GM12878 (cell line): ENCODE data around the gene PLVAP. TPM values are rescaled to one million over a fixed set of nuclear protein-coding genes. Genes with fewer than 3 reads are reported as not detected.

ENCODE experiments used
- ATAC-seq: fragments of 200-7000 bp; cut with Tn5 transposase; 3 replicates; pipeline ENCODE4 v1.9.1; 2020; ENCODE audit warnings: mild to moderate bottlenecking, moderate library complexity
- BruUV-seq: library from RNA; stranded (reverse); fragments of 400-500 nt; replicated peaks from 2 replicates; lab custom pipeline; 2021; lab: Mats Ljungman, UMichigan
- CTCF ChIA-PET: fragments of 300-600 bp; sonication (Branson Sonifier 250); formaldehyde crosslinking; extraction: SDS; loops from one replicate; lab custom pipeline; 2021; ENCODE audit warnings: inconsistent platforms; lab: Yijun Ruan, JAX
- POLR2A ChIA-PET: fragments of 350-600 bp; formaldehyde crosslinking; extraction: SDS; loops from one replicate; lab custom pipeline; 2021; ENCODE audit warnings: inconsistent platforms; lab: Charles Lee
- RAD21 ChIA-PET: fragments of 300-600 bp; sonication (Branson Sonifier 250); formaldehyde crosslinking; loops from one replicate; lab custom pipeline; 2023; ENCODE audit warnings: antibody characterized with exemption; ENCODE audit not compliant: unreplicated experiment; lab: Charles Lee
- SMC1A ChIA-PET: fragments of 300-600 bp; sonication (Branson Sonifier 250); formaldehyde crosslinking; loops from one replicate; lab custom pipeline; 2023; ENCODE audit not compliant: unreplicated experiment, uncharacterized antibody; lab: Charles Lee
- DNase-seq: peaks from one replicate; pipeline ENCODE4 v3.0.0-alpha.2; 2011; ENCODE audit warnings: low read depth, low spot score
- FAIRE-seq: peaks from 3 replicates; lab custom pipeline; 2011; peaks lifted over from hg19 to GRCh38; lab: Jason Lieb, UNC
- H2AFZ ChIP-seq: 2 replicates; pipeline ENCODE4 v1.6.0; 2011; ENCODE audit warnings: low read depth, low read length, control low read depth; ENCODE audit not compliant: control insufficient read depth
- H3K27ac ChIP-seq: 2 replicates; pipeline ENCODE4 v1.5.1; 2011; ENCODE audit warnings: control low read depth; ENCODE audit not compliant: control insufficient read depth, insufficient read depth
- H3K27me3 ChIP-seq, 2 experiments: replicated peaks in 1 of 2; 2 replicates each; pipeline versions ENCODE4 v1.6.0 to v1.6.1; 2011; ENCODE audit warnings: low read length in 1 of 2; ENCODE audit not compliant: control insufficient read depth in 2 of 2, insufficient read depth in 2 of 2
- H3K36me3 ChIP-seq, 2 experiments: 2 replicates each; pipeline ENCODE4 v1.5.1; 2011; ENCODE audit warnings: low read length in 1 of 2; ENCODE audit not compliant: control insufficient read depth in 2 of 2, insufficient read depth in 2 of 2
- H3K4me1 ChIP-seq: 2 replicates; pipeline ENCODE4 v1.6.1; 2011; ENCODE audit warnings: mild to moderate bottlenecking, low read length, moderate library complexity, mixed read lengths; ENCODE audit not compliant: control insufficient read depth, insufficient read depth
- H3K4me2 ChIP-seq: 2 replicates; pipeline ENCODE4 v1.6.0; 2011; ENCODE audit warnings: control low read depth; ENCODE audit not compliant: control insufficient read depth, insufficient read depth
- H3K4me3 ChIP-seq: fragments of 200-600 bp; sonication (generic); 2 replicates; pipeline ENCODE4 v1.5.1; 2016
- H3K79me2 ChIP-seq: 2 replicates; pipeline ENCODE4 v1.6.0; 2011; ENCODE audit warnings: low read length; ENCODE audit not compliant: control insufficient read depth, insufficient read depth
- H3K9ac ChIP-seq: 2 replicates; pipeline ENCODE4 v1.8.0; 2011; ENCODE audit warnings: low read length, control low read depth, mixed read lengths; ENCODE audit not compliant: control insufficient read depth, insufficient read depth
- H3K9me3 ChIP-seq: replicated peaks from 3 replicates; pipeline ENCODE4 v1.5.1; 2011; ENCODE audit warnings: mild to moderate bottlenecking, low read length; ENCODE audit not compliant: control insufficient read depth, insufficient read depth
- H4K20me1 ChIP-seq: 2 replicates; pipeline ENCODE4 v1.6.0; 2011; ENCODE audit not compliant: control insufficient read depth, insufficient read depth
- BACH1 ChIP-seq: fragments of 450-650 bp; IDR thresholded peaks from 2 replicates; pipeline ENCODE4 v1.6.1; 2017; ENCODE audit warnings: mild to moderate bottlenecking, borderline replicate concordance
- HDAC6 ChIP-seq: fragments of 200-600 bp; sonication (generic); IDR thresholded peaks from one replicate; pipeline ENCODE4 v1.8.0; 2017; ENCODE audit warnings: antibody characterized with exemption; ENCODE audit not compliant: unreplicated experiment
- NKRF ChIP-seq: fragments of 450-650 bp; conservative IDR thresholded peaks from 2 replicates; pipeline ENCODE4 v1.6.1; 2017; ENCODE audit warnings: mild to moderate bottlenecking, moderate library complexity
- SMC3 ChIP-seq: IDR thresholded peaks from 2 replicates; pipeline ENCODE4 v1.6.1; 2011; ENCODE audit warnings: low read length, improper control_type of control experiment, borderline replicate concordance
- TARDBP ChIP-seq: IDR thresholded peaks from 2 replicates; pipeline ENCODE4 v1.6.1; 2016; ENCODE audit warnings: borderline replicate concordance
- WRNIP1 ChIP-seq: IDR thresholded peaks from 2 replicates; pipeline ENCODE4 v1.6.1; 2011; ENCODE audit warnings: low read depth, low read length, improper control_type of control experiment, borderline replicate concordance
- ZBTB4 ChIP-seq: fragments of 450-650 bp; formaldehyde crosslinking; IDR thresholded peaks from 2 replicates; pipeline ENCODE4 v1.4.0; 2022; ENCODE audit warnings: mild to moderate bottlenecking, moderate library complexity
- WGBS: methylation state at CpG from one replicate; pipeline ENCODE4 v1.1.6; 2016; ENCODE audit warnings: low lambda C conversion rate; ENCODE audit not compliant: insufficient replicate concordance, insufficient coverage; ENCODE audit errors: missing lambda C conversion rate; 5-methylcytosine and 5-hydroxymethylcytosine counted together
- in situ Hi-C: fragments of 300-500 bp; cut with MboI; formaldehyde crosslinking; loops from 9 replicates; pipeline ENCODE4 v1.14.3; 2018; ENCODE audit warnings: mixed read lengths
- intact Hi-C: fragments of 100-400 bp; cut with micrococcal nuclease; formaldehyde crosslinking; loops from one replicate; pipeline ENCODE4 v1.14.2; 2022; ENCODE audit not compliant: unreplicated experiment
- polyA plus RNA-seq, 11 experiments: library from polyadenylated mRNA; depleted of rRNA in 4 of 11; unstranded in 6 of 11; stranded (reverse) in 5 of 11; fragments of >200 nt; fragmentation: Nextera tagmentation in 4 of 11; fragmentation: Illumina TruSeq in 1 of 11; extraction: Ambion mirVana in 4 of 11; extraction: Trizol in 1 of 11; gene quantifications; 1 replicate in 1 of 11; 2 replicates in 10 of 11; pipeline versions ENCODE4 v1.2.1 to v1.2.3, GENCODE V29; 2011 to 2016; ENCODE audit warnings: inconsistent platforms in 2 of 11, missing spikeins in 2 of 11, low read depth in 1 of 11
- total RNA-seq, 4 experiments: library from RNA; depleted of rRNA in 3 of 4; stranded (reverse); fragments of >200 nt in 3 of 4; fragmentation: Illumina TruSeq in 1 of 4; extraction: Trizol in 1 of 4; gene quantifications; 2 replicates each; pipeline versions ENCODE4 v1.2.1 to v1.2.3, GENCODE V29; 2013 to 2021

Gene PLVAP
- total and polyA plus RNA-seq, 10 of the 15 experiments (the other 5 are each of a cell fraction or from before 2014, with no cell fraction given), result 0.03 to 0.54 (median 0.06) TPM; not detected in 4

GRCh38 chr19:17406887-17407196 lies 29.7 kb upstream of the PLVAP start:
- Histone ChIP-seq H3K27me3 (no peaks in the 10 kb centered on the region), H3K4me1 (peaks cover 6% of the 10 kb centered on the region), H3K79me2 (peaks cover 76% of the 10 kb centered on the region), H4K20me1 (no peaks in the 10 kb centered on the region; the same call in 1 of the 2 replicates), H3K27ac (peak overlapping the region; percentile 99), H3K4me3 (peak overlapping the region; percentile 83), H2AFZ (no peak overlapping the region), H3K36me3 (peaks cover 6 to 12% of the 10 kb centered on the region in 2 experiments), H3K4me2 (peak overlapping the region; percentile 73), H3K9me3 (no peaks in the 10 kb centered on the region), H3K9ac (peak overlapping the region; percentile 95)
- SMC1A ChIA-PET, result interaction anchor here (1.0 to 3.1 kb wide), 2 partner anchors 12 to 59 kb away, joined by 3 to 26 read pairs; partner anchors contain the start of gene MVB12A
- RAD21 ChIA-PET, result interaction anchor here (0.6 to 2.9 kb wide), 2 partner anchors 13 to 443 kb away, joined by 3 to 21 read pairs; partner anchors contain the start of gene MVB12A
- no TSS peak for BruUV-seq
- ATAC-seq (no peak), DNase-seq (no peak), FAIRE-seq (no peak)
- POLR2A ChIA-PET, result interaction anchor here (0.6 to 3.6 kb wide), 7 partner anchors 13 to 190 kb away, joined by 3 to 46 read pairs (median 3); partner anchors contain the start of genes ABHD8, ANO8, MRPL34 and MVB12A
- CTCF ChIA-PET, result interaction anchor here (1.2 to 1.9 kb wide), 4 partner anchors 10 to 452 kb away, joined by 3 to 4 read pairs (median 3); no protein-coding TSS in a partner anchor
- intact Hi-C loops (no loop called here), in situ Hi-C loops (no loop called here)
- TF ChIP-seq WRNIP1, result 0 out of 2 replicates have a peak, but pooled peaks have one; percentile 32
- 0 out of 2 replicates have a peak, but pooled peaks have one; percentile 9 for TF ChIP-seq BACH1
- TF ChIP-seq TARDBP, result no peak
- 0% methylated on average over 2 of the region's 2 CpGs for WGBS

- DNase-seq (no peak), FAIRE-seq (peak; percentile 41), ATAC-seq (peak; percentile 39)
- peak overlapping the region; percentile 73 for H3K4me2 ChIP-seq
- H2AFZ ChIP-seq, result peak overlapping the region; percentile 72; the same call in 1 of the 2 replicates
- CTCF ChIA-PET, result interaction anchor here (0.8 to 1.9 kb wide), 10 partner anchors 9 to 453 kb away, joined by 3 to 7 read pairs (median 3); partner anchors contain the start of gene MVB12A
- H3K27ac ChIP-seq, result peak overlapping the region; percentile 99
- SMC1A ChIA-PET, result interaction anchor here (0.7 to 3.1 kb wide), 4 partner anchors 13 to 147 kb away, joined by 3 to 26 read pairs (median 5); partner anchors contain the start of gene MVB12A
- peak overlapping the region; percentile 95 for H3K9ac ChIP-seq
- intact Hi-C loops, result no loop called here
- WGBS, result 7% methylated on average over 10 of the region's 10 CpGs
- POLR2A ChIA-PET, result interaction anchor here (0.6 to 3.6 kb wide), 8 partner anchors 14 to 330 kb away, joined by 3 to 46 read pairs (median 3); partner anchors contain the start of genes ABHD8, ANO8, DDA1 and MRPL34
- RAD21 ChIA-PET, result interaction anchor here (0.9 to 2.9 kb wide), 4 partner anchors 13 to 97 kb away, joined by 3 to 21 read pairs (median 5); partner anchors contain the start of genes DDA1 and MVB12A
- H3K79me2 ChIP-seq, result peaks cover 78% of the 10 kb centered on the region
- no peaks in the 10 kb centered on the region for H3K9me3 ChIP-seq
- BruUV-seq, result TSS peak; percentile 80
- H4K20me1 ChIP-seq, result peaks cover 3% of the 10 kb centered on the region; the same call in 1 of the 2 replicates
- H3K27me3 ChIP-seq, result no peaks in the 10 kb centered on the region
- peaks cover 9 to 13% of the 10 kb centered on the region in 2 experiments for H3K36me3 ChIP-seq
- peaks cover 6% of the 10 kb centered on the region for H3K4me1 ChIP-seq
- in situ Hi-C loops, result no loop called here
- peak overlapping the region; percentile 83 for H3K4me3 ChIP-seq
- TF ChIP-seq HDAC6, result no peak
- TF ChIP-seq BACH1, result no peak
- TF ChIP-seq SMC3, result no peak
- no peak for TF ChIP-seq ZBTB4
- no peak for TF ChIP-seq NKRF
These were observed 29.1 kb upstream of the PLVAP start for GRCh38 chr19:17406046-17406886.
